Left lung (tissue), 10 donors: ENCODE data around the gene TRPM5. TPM values are rescaled to one million over a fixed set of nuclear protein-coding genes. Genes with fewer than 3 reads are reported as not detected.
A peak's percentile ranks its signal among the peaks of the same experiment; 100 is the strongest.

ENCODE experiments used
- ATAC-seq: fragments of 200-7000 bp; cut with Tn5 transposase; one replicate; pipeline ENCODE4 v1.9.1; 2020; ENCODE audit warnings: moderate library complexity
- DNase-seq, 4 donors: peaks; one replicate each; pipeline ENCODE4 v3.0.0-alpha.2; 2013 to 2020
- H3K27ac ChIP-seq, 2 donors: fragments of 200-600 bp; sonication (generic) in 1 of 2; one replicate each; pipeline versions ENCODE4 v1.5.0 to v1.8.0; 2020 to 2021
- H3K27me3 ChIP-seq, 2 donors: fragments of 200-600 bp; sonication (generic) in 1 of 2; one replicate each; pipeline versions ENCODE4 v1.5.0 to v1.8.0; 2020 to 2021
- H3K36me3 ChIP-seq, 2 donors: fragments of 200-600 bp; sonication (generic) in 1 of 2; one replicate each; pipeline versions ENCODE4 v1.5.0 to v1.8.0; 2020 to 2021
- H3K4me1 ChIP-seq, 2 donors: fragments of 200-600 bp; one replicate each; pipeline ENCODE4 v1.8.0; 2021
- H3K4me3 ChIP-seq, 2 donors: fragments of 200-600 bp; sonication (generic) in 1 of 2; one replicate each; pipeline versions ENCODE4 v1.5.0 to v1.8.0; 2020 to 2021; ENCODE audit warnings: mild to moderate bottlenecking in 1 of 2
- H3K9me3 ChIP-seq, 2 donors: fragments of 200-600 bp; sonication (generic) in 1 of 2; one replicate each; pipeline versions ENCODE4 v1.5.0 to v1.8.0; 2020 to 2021
- intact Hi-C, 2 donors: fragments of 100-400 bp; cut with DNase I; formaldehyde crosslinking; loops; one replicate each; pipeline versions ENCODE4 v1.11.2 to v1.14.2; 2022
- polyA plus RNA-seq, 6 donors: library from polyadenylated mRNA; unstranded; fragments of 120-200 nt; gene quantifications; one replicate each; pipeline ENCODE4 v1.2.1, GENCODE V29; 2013; ENCODE audit not compliant: insufficient read length in 6 of 6
- total RNA-seq, 2 donors: library from RNA; stranded (reverse); fragmentation: NEBNext Ultra II Directional; extraction: Animal tissue kit (Norgen Biotek cat#: 25700); gene quantifications; one replicate each; pipeline ENCODE4 v1.2.1, GENCODE V29; 2021
- TF ChIP-seq, protein P1 (sequence below), 2 donors: fragments of 200-600 bp; sonication (generic) in 1 of 2; IDR thresholded peaks; one replicate each; pipeline versions ENCODE4 v1.5.0 to v1.8.0; 2021; ENCODE audit warnings: antibody characterized with exemption in 2 of 2
- donor health status: DM: no; HTN: yes; CAD: no.
- donor health status: DM: no; HTN: no; CAD: no.

The TRPM5 gene
- total and polyA plus RNA-seq, 8 donors = 0.14 to 0.40 (median 0.31) TPM; not detected in 2

GRCh38 chr11:2436013-2436520, 8.2 kb downstream of the TRPM5 start:
- Histone ChIP-seq H3K9me3 (no peaks in the 10 kb centered on the region), H3K36me3 (no peaks in the 10 kb centered on the region), H3K27me3 (peaks cover 0 to 6% of the 10 kb centered on the region in 2 donors), H3K4me1 (no peaks in the 10 kb centered on the region), H3K4me3 (no peak overlapping the region), H3K27ac (no peak overlapping the region)
- intact Hi-C loops = no loop called here
- TF ChIP-seq, protein P1, sequence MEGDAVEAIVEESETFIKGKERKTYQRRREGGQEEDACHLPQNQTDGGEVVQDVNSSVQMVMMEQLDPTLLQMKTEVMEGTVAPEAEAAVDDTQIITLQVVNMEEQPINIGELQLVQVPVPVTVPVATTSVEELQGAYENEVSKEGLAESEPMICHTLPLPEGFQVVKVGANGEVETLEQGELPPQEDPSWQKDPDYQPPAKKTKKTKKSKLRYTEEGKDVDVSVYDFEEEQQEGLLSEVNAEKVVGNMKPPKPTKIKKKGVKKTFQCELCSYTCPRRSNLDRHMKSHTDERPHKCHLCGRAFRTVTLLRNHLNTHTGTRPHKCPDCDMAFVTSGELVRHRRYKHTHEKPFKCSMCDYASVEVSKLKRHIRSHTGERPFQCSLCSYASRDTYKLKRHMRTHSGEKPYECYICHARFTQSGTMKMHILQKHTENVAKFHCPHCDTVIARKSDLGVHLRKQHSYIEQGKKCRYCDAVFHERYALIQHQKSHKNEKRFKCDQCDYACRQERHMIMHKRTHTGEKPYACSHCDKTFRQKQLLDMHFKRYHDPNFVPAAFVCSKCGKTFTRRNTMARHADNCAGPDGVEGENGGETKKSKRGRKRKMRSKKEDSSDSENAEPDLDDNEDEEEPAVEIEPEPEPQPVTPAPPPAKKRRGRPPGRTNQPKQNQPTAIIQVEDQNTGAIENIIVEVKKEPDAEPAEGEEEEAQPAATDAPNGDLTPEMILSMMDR (IDR thresholded peaks at IDR 0.05) = no peak
- peak in 1 of 4 donors; percentile 60 for DNase-seq
- ATAC-seq = no peak

DNA sequence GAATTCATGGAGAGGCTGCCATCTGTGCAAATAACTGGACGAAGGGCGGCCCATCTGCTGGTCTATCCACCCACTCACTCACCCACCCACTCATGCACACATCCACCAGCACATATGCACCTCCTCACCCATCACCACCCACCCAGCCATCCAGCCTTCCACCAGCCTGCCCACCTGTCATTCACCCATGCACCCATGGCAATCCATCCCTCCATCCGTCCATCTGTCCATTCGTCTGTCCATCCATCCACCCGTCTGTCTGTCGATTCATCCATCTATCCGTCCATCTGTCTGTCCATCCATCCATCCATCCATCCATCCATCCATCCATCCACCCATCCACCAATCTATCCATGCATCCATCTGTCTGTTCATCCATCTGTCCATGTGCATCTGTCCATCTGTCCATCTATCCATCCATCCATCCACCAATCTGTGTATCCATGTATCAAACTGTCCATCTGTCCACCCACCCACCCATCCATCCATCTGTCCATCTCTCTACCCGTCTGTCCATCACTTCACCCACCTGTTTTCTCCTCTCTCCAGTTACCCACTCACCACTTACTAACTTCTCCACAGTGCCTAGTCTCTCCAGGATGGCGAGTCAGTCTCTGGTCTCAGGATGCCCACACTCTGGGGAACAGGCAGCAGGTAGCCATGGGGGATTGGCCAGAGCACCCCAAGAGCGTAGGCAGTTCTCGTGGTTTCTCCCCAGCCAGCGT, 8.9 kb downstream of the TRPM5 start:
- ATAC-seq (no peak), DNase-seq (peak in 2 of 4 donors; percentile 24 to 27)
- H3K4me3 ChIP-seq = no peak overlapping the region
- intact Hi-C loops = no loop called here
- TF ChIP-seq, protein P1 (IDR thresholded peaks at IDR 0.05) = no peak
- H3K4me1 ChIP-seq = no peaks in the 10 kb centered on the region
- H3K36me3 ChIP-seq = no peaks in the 10 kb centered on the region
- peaks cover 0 to 6% of the 10 kb centered on the region in 2 donors for H3K27me3 ChIP-seq
- no peak overlapping the region for H3K27ac ChIP-seq
- no peaks in the 10 kb centered on the region for H3K9me3 ChIP-seq

GRCh38 chr11:2434506-2435255, 9.6 kb downstream of the TRPM5 start:
- peaks cover 0 to 6% of the 10 kb centered on the region in 2 donors for H3K27me3 ChIP-seq
- H3K4me3 ChIP-seq = no peak overlapping the region
- H3K27ac ChIP-seq = no peak overlapping the region
- intact Hi-C loops = no loop called here
- ATAC-seq (no peak), DNase-seq (peak in 1 of 4 donors; percentile 4)
- H3K4me1 ChIP-seq = no peaks in the 10 kb centered on the region
- TF ChIP-seq, protein P1 (IDR thresholded peaks at IDR 0.05) = no peak
- no peaks in the 10 kb centered on the region for H3K36me3 ChIP-seq
- H3K9me3 ChIP-seq = no peaks in the 10 kb centered on the region

DNA sequence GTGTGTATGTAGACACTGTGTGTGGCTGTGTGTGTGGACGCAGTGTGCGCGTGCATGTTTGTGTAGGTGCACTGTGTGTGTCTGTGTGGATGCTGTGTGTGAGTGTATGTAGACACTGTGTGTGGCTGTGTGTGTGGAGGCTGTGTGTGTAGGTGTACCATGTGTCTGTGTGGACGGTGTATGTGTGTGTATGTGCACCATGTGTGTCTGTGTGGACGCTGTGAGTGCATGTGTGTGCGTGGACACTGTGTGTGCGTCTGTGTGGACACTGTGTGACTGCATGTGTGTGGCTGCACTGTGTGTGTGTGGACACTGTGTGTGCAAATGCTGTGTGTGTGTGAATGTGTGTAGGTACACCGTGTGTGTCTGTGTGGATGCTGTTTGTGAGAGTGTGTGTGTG, 10.3 kb downstream of the TRPM5 start:
- intact Hi-C loops = no loop called here
- TF ChIP-seq, protein P1 (IDR thresholded peaks at IDR 0.05) = no peak
- H3K9me3 ChIP-seq = no peaks in the 10 kb centered on the region
- ATAC-seq (no peak), DNase-seq (peak in 2 of 4 donors; percentile 11 to 40)
- H3K4me3 ChIP-seq = no peak overlapping the region
- H3K36me3 ChIP-seq = no peaks in the 10 kb centered on the region
- peaks cover 0 to 6% of the 10 kb centered on the region in 2 donors for H3K27me3 ChIP-seq
- H3K27ac ChIP-seq = no peak overlapping the region
- H3K4me1 ChIP-seq = no peaks in the 10 kb centered on the region
